ENCODE measurements around the gene KDM8. TPM values are rescaled to one million over a fixed set of nuclear protein-coding genes. Genes with fewer than 3 reads are reported as not detected.

The KDM8 gene
- total RNA-seq, 1 experiment from 2014 or later = 10.9 TPM

DNA sequence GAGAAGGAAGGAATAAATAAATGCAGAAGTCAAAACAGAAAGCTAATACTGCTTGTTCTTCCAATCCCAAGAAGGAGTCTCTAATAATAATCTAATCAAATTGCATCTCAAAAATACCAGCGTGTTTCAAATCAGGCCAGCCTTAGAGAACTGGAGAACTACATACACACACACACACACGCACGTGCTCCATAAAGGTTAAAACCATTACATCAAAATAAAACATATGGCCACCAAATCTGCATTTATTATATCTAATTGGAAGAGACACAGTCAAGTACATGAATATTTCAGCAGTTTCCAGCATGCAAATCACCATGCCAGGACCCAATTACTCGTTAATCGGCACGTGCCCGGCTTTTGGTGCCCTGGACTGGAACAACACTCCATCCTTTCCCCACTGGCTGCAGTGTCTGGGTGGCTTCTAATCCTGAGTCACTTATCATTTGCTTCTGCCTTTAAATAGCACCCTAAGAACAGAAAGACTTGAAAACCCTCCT is 20.4 kb upstream of the KDM8 start (continued):
- no peak for TF ChIP-seq ZNF281 (CRISPR knock-in tag; IDR thresholded peaks at IDR 0.05)

GRCh38 chr16:27185776-27186130 is 17.6 kb upstream of the KDM8 start:
- H3K27me3 Mint-ChIP-seq (ENCODE audit: low read depth) = peaks cover 3% of the 10 kb centered on the region
- no peak overlapping the region for H3K27ac Mint-ChIP-seq
- ATAC-seq (no peak), DNase-seq (ENCODE audit: low spot score) (no peak)
- no peaks in the 10 kb centered on the region; the same call in 1 of the 2 replicates for H3K9me3 Mint-ChIP-seq
- POLR2A ChIA-PET = no interaction called here
- no peaks in the 10 kb centered on the region for H3K36me3 Mint-ChIP-seq
- no peak overlapping the region for H3K4me3 Mint-ChIP-seq
- H3K4me1 Mint-ChIP-seq = no peaks in the 10 kb centered on the region; the same call in 1 of the 2 replicates
- CTCF ChIA-PET = no interaction called here
- no peak for TF ChIP-seq ZNF281 (CRISPR knock-in tag; IDR thresholded peaks at IDR 0.05)
- no peak for TF ChIP-seq RELA (CRISPR knock-in tag; IDR thresholded peaks at IDR 0.05; ENCODE audit: borderline replicate concordance)
- TF ChIP-seq MXD4 (CRISPR knock-in tag; IDR thresholded peaks at IDR 0.05; ENCODE audit: borderline replicate concordance) = no peak
- TF ChIP-seq, protein P1, sequence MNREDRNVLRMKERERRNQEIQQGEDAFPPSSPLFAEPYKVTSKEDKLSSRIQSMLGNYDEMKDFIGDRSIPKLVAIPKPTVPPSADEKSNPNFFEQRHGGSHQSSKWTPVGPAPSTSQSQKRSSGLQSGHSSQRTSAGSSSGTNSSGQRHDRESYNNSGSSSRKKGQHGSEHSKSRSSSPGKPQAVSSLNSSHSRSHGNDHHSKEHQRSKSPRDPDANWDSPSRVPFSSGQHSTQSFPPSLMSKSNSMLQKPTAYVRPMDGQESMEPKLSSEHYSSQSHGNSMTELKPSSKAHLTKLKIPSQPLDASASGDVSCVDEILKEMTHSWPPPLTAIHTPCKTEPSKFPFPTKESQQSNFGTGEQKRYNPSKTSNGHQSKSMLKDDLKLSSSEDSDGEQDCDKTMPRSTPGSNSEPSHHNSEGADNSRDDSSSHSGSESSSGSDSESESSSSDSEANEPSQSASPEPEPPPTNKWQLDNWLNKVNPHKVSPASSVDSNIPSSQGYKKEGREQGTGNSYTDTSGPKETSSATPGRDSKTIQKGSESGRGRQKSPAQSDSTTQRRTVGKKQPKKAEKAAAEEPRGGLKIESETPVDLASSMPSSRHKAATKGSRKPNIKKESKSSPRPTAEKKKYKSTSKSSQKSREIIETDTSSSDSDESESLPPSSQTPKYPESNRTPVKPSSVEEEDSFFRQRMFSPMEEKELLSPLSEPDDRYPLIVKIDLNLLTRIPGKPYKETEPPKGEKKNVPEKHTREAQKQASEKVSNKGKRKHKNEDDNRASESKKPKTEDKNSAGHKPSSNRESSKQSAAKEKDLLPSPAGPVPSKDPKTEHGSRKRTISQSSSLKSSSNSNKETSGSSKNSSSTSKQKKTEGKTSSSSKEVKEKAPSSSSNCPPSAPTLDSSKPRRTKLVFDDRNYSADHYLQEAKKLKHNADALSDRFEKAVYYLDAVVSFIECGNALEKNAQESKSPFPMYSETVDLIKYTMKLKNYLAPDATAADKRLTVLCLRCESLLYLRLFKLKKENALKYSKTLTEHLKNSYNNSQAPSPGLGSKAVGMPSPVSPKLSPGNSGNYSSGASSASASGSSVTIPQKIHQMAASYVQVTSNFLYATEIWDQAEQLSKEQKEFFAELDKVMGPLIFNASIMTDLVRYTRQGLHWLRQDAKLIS (CRISPR knock-in tag; IDR thresholded peaks at IDR 0.05; ENCODE audit: borderline replicate concordance) = no peak
- no peak for TF ChIP-seq NFATC4 (CRISPR knock-in tag; IDR thresholded peaks at IDR 0.05)
- no peak for TF ChIP-seq PRRX2 (CRISPR knock-in tag; IDR thresholded peaks at IDR 0.05)
- TF ChIP-seq, protein P2, sequence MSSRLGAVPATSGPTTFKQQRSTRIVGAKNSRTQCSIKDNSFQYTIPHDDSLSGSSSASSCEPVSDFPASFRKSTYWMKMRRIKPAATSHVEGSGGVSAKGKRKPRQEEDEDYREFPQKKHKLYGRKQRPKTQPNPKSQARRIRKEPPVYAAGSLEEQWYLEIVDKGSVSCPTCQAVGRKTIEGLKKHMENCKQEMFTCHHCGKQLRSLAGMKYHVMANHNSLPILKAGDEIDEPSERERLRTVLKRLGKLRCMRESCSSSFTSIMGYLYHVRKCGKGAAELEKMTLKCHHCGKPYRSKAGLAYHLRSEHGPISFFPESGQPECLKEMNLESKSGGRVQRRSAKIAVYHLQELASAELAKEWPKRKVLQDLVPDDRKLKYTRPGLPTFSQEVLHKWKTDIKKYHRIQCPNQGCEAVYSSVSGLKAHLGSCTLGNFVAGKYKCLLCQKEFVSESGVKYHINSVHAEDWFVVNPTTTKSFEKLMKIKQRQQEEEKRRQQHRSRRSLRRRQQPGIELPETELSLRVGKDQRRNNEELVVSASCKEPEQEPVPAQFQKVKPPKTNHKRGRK (CRISPR knock-in tag; IDR thresholded peaks at IDR 0.05; ENCODE audit: borderline replicate concordance) = no peak
- TF ChIP-seq, protein P3, sequence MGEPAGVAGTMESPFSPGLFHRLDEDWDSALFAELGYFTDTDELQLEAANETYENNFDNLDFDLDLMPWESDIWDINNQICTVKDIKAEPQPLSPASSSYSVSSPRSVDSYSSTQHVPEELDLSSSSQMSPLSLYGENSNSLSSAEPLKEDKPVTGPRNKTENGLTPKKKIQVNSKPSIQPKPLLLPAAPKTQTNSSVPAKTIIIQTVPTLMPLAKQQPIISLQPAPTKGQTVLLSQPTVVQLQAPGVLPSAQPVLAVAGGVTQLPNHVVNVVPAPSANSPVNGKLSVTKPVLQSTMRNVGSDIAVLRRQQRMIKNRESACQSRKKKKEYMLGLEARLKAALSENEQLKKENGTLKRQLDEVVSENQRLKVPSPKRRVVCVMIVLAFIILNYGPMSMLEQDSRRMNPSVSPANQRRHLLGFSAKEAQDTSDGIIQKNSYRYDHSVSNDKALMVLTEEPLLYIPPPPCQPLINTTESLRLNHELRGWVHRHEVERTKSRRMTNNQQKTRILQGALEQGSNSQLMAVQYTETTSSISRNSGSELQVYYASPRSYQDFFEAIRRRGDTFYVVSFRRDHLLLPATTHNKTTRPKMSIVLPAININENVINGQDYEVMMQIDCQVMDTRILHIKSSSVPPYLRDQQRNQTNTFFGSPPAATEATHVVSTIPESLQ (CRISPR knock-in tag; IDR thresholded peaks at IDR 0.05) = no peak
- TF ChIP-seq ZBTB21 (CRISPR knock-in tag; IDR thresholded peaks at IDR 0.05; ENCODE audit: borderline replicate concordance) = no peak
- TF ChIP-seq, protein P4, sequence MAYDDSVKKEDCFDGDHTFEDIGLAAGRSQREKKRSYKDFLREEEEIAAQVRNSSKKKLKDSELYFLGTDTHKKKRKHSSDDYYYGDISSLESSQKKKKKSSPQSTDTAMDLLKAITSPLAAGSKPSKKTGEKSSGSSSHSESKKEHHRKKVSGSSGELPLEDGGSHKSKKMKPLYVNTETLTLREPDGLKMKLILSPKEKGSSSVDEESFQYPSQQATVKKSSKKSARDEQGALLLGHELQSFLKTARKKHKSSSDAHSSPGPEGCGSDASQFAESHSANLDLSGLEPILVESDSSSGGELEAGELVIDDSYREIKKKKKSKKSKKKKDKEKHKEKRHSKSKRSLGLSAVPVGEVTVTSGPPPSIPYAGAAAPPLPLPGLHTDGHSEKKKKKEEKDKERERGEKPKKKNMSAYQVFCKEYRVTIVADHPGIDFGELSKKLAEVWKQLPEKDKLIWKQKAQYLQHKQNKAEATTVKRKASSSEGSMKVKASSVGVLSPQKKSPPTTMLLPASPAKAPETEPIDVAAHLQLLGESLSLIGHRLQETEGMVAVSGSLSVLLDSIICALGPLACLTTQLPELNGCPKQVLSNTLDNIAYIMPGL (CRISPR knock-in tag; IDR thresholded peaks at IDR 0.05) = no peak
- TF ChIP-seq ELF4 (CRISPR knock-in tag; IDR thresholded peaks at IDR 0.05; ENCODE audit: low read depth) = no peak
- TF ChIP-seq TCF7 (CRISPR knock-in tag; IDR thresholded peaks at IDR 0.05; ENCODE audit: low read depth) = no peak
- no peak for TF ChIP-seq PRDM15 (CRISPR knock-in tag; IDR thresholded peaks at IDR 0.05)
- TF ChIP-seq, protein P5, sequence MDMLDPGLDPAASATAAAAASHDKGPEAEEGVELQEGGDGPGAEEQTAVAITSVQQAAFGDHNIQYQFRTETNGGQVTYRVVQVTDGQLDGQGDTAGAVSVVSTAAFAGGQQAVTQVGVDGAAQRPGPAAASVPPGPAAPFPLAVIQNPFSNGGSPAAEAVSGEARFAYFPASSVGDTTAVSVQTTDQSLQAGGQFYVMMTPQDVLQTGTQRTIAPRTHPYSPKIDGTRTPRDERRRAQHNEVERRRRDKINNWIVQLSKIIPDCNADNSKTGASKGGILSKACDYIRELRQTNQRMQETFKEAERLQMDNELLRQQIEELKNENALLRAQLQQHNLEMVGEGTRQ (CRISPR knock-in tag; IDR thresholded peaks at IDR 0.05) = no peak
